Fibroblast of mammary gland (primary cell): ENCODE measurements around the gene STX8.
"Not testable (repeated sequence)": the region's sequence is repeated elsewhere in the genome, so short reads cannot be mapped to it uniquely, and the experiment has no call there.

Source experiments
- DNase-seq: peaks from one replicate; pipeline ENCODE4 v3.0.0-alpha.2; 2010; ENCODE audit warnings: low read depth
- H3K4me3 ChIP-seq: 2 replicates; pipeline ENCODE4 v1.5.1; 2011; ENCODE audit warnings: low read depth, mild to moderate bottlenecking, low read length, moderate library complexity; ENCODE audit not compliant: control insufficient read depth
- CTCF ChIP-seq: conservative IDR thresholded peaks from 2 replicates; pipeline ENCODE4 v1.5.1; 2011; ENCODE audit warnings: low read depth, low read length, inconsistent platforms; ENCODE audit not compliant: control insufficient read depth, insufficient read depth

The STX8 gene

GRCh38 chr17:9380361-9380760, 195.3 kb downstream of the STX8 start:
- no peak for TF ChIP-seq CTCF
- no peak overlapping the region for H3K4me3 ChIP-seq
- peak; percentile 37 for DNase-seq

- H3K4me3 ChIP-seq, DNase-seq: not testable (repeated sequence)
Observed at GRCh38 chr17:9376177-9376576, 199.4 kb downstream of the STX8 start.

- H3K4me3 ChIP-seq = no peak overlapping the region
- DNase-seq = peak; percentile 83
- TF ChIP-seq CTCF = no peak
Observed at GRCh38 chr17:9371019-9371418, 204.6 kb downstream of the STX8 start.

GRCh38 chr17:9370467-9370866, 205.2 kb downstream of the STX8 start:
- no peak overlapping the region for H3K4me3 ChIP-seq
- no peak for TF ChIP-seq CTCF
- DNase-seq = peak; percentile 66

GRCh38 chr17:9368631-9369030, 207.0 kb downstream of the STX8 start:
- TF ChIP-seq CTCF = no peak
- no peak overlapping the region for H3K4me3 ChIP-seq
- DNase-seq = no peak

GRCh38 chr17:9367156-9367555, 208.5 kb downstream of the STX8 start:
- no peak overlapping the region for H3K4me3 ChIP-seq
- no peak for DNase-seq
- no peak for TF ChIP-seq CTCF

- TF ChIP-seq CTCF = no peak
- no peak for DNase-seq
- H3K4me3 ChIP-seq = no peak overlapping the region
Observed at GRCh38 chr17:9364837-9365430, 210.7 kb downstream of the STX8 start.
